Measurements from ENCODE around the gene PTPRN2. TPM values are rescaled to one million over a fixed set of nuclear protein-coding genes. Genes with fewer than 3 reads are reported as not detected.

The PTPRN2 gene
- total RNA-seq, 1 experiment from 2014 or later = 2.1 TPM

GRCh38 chr7:157884461-157885062 lies 703.1 kb downstream of the PTPRN2 start:
- intact Hi-C loops (cut with micrococcal nuclease) = no loop called here
- H3K4me1 ChIP-seq (ENCODE audit: control insufficient read depth in 1 of 2, insufficient read depth in 2 of 2, low read length in 2 of 2) = no peaks in the 10 kb centered on the region
- no peak for TF ChIP-seq POLR2A (IDR thresholded peaks at IDR 0.05; ENCODE audit: borderline replicate concordance, extremely low read depth, insufficient read depth, insufficient read length)
- no peak for TF ChIP-seq ELF1 (IDR thresholded peaks at IDR 0.05; ENCODE audit: borderline replicate concordance, low read depth)
- TF ChIP-seq, protein P1, sequence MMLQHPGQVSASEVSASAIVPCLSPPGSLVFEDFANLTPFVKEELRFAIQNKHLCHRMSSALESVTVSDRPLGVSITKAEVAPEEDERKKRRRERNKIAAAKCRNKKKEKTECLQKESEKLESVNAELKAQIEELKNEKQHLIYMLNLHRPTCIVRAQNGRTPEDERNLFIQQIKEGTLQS (IDR thresholded peaks at IDR 0.05) = no peak
- no peak for TF ChIP-seq YY1 (IDR thresholded peaks at IDR 0.05; ENCODE audit: extremely low read depth, insufficient replicate concordance, low read depth, low read length)
- TF ChIP-seq SP1 (IDR thresholded peaks at IDR 0.05; ENCODE audit: low read depth) = no peak
- no peak for TF ChIP-seq POLR2AphosphoS5 (IDR thresholded peaks at IDR 0.05; ENCODE audit: low read depth, low read length)
- TF ChIP-seq ZFX (IDR thresholded peaks at IDR 0.05) = no peak
- TF ChIP-seq MAX (IDR thresholded peaks at IDR 0.05) = no peak
- no peak for TF ChIP-seq EGR1 (IDR thresholded peaks at IDR 0.05; ENCODE audit: low read depth)
- TF ChIP-seq SRF (IDR thresholded peaks at IDR 0.05; ENCODE audit: low read depth) = no peak
- no peak for TF ChIP-seq CEBPB (IDR thresholded peaks at IDR 0.05; ENCODE audit: low read depth)
- no peak overlapping the region for H3K27ac ChIP-seq (ENCODE audit: low read depth, low read length)
- ChIA-PET CTCF (no interaction called here), RAD21 (ENCODE audit: low non-redundant PET in 1 of 2, low total read pairs in 2 of 2, uncharacterized antibody in 2 of 2, unreplicated experiment in 2 of 2) (no interaction called here), POLR2A (no interaction called here)
- BruUV-seq (replicated peaks) = no TSS peak
- no peak overlapping the region for H2AFZ ChIP-seq (ENCODE audit: low read depth, low read length, poor library complexity, severe bottlenecking)
- no peak overlapping the region for H3K9ac ChIP-seq (ENCODE audit: low read length)
- no peaks in the 10 kb centered on the region for H4K20me1 ChIP-seq (ENCODE audit: insufficient read depth)
- peaks cover 6 to 19% of the 10 kb centered on the region in 2 experiments; a peak in 2 of 4 replicates for H3K9me3 ChIP-seq (ENCODE audit: control insufficient read depth in 1 of 2, insufficient read depth in 1 of 2, low read depth in 1 of 2, low read length in 2 of 2)
- no peaks in the 10 kb centered on the region for H3K79me2 ChIP-seq (ENCODE audit: insufficient read depth, low read length)
- H3K9me2 ChIP-seq (ENCODE audit: insufficient read depth) = no peaks in the 10 kb centered on the region
- ATAC-seq (no peak), DNase-seq (ENCODE audit: low read depth, low spot score) (no peak)
- H3K4me3 ChIP-seq (replicated peaks in 1 of 2; ENCODE audit: low read depth in 1 of 2, low read length in 2 of 2) = no peak overlapping the region
- H3K4me2 ChIP-seq (ENCODE audit: low read length) = no peak overlapping the region
- no peaks in the 10 kb centered on the region for H3K27me3 ChIP-seq (ENCODE audit: insufficient read depth, low read length)
- H3K36me3 ChIP-seq (ENCODE audit: control insufficient read depth in 1 of 2, insufficient read depth in 2 of 2, low read length in 2 of 2) = no peaks in the 10 kb centered on the region
